Spinal cord (tissue), 10 donors: ENCODE data around the gene NFILZ. TPM values are rescaled to one million over a fixed set of nuclear protein-coding genes. Genes with fewer than 3 reads are reported as not detected.
A peak's percentile ranks its signal among the peaks of the same experiment; 100 is the strongest.

Experiments used
- DNase-seq, 6 donors: peaks; one replicate each; pipeline versions ENCODE4 v3.0.0 to v3.0.0-alpha.2; 2013 to 2015; ENCODE audit warnings: low spot score in 6 of 6, low read depth in 4 of 6
- H3K27ac ChIP-seq: one replicate; pipeline ENCODE4 v1.5.1; 2013; ENCODE audit warnings: low read depth, low read length, control low read depth
- H3K27me3 ChIP-seq: one replicate; pipeline ENCODE4 v1.6.1; 2013; ENCODE audit warnings: low read length; ENCODE audit not compliant: control insufficient read depth, insufficient read depth
- H3K36me3 ChIP-seq: one replicate; pipeline ENCODE4 v1.6.1; 2013; ENCODE audit warnings: low read length; ENCODE audit not compliant: control insufficient read depth, insufficient read depth
- H3K4me1 ChIP-seq: one replicate; pipeline ENCODE4 v1.6.1; 2013; ENCODE audit warnings: low read length; ENCODE audit not compliant: control insufficient read depth, insufficient read depth
- H3K4me3 ChIP-seq: one replicate; pipeline ENCODE4 v1.5.1; 2013; ENCODE audit warnings: low read depth, low read length, control low read depth
- H3K9me3 ChIP-seq: one replicate; pipeline ENCODE4 v1.6.1; 2013; ENCODE audit warnings: low read length; ENCODE audit not compliant: control insufficient read depth, insufficient read depth
- WGBS: methylation state at CpG from one replicate; pipeline ENCODE4 v1.1.5; 2013; ENCODE audit warnings: missing lambda C conversion rate; ENCODE audit not compliant: insufficient coverage; 5-methylcytosine and 5-hydroxymethylcytosine counted together
- polyA plus RNA-seq, 2 donors: library from polyadenylated mRNA; unstranded; fragments of 120-200 nt; gene quantifications; one replicate each; pipeline ENCODE4 v1.2.1, GENCODE V29; 2013; ENCODE audit not compliant: insufficient read length in 2 of 2
- total RNA-seq, 2 donors: library from RNA; depleted of rRNA in 1 of 2; stranded (reverse); fragments of 120-200 nt in 1 of 2; fragments of >200 nt in 1 of 2; gene quantifications; one replicate each; pipeline versions ENCODE4 v1.2.3 to v1.2.4, GENCODE V29; 2013 to 2014
- donor health status: healthy.

Gene NFILZ
- total and polyA plus RNA-seq, 4 donors, result not detected

- Histone ChIP-seq H3K4me3 (no peak overlapping the region), H3K4me1 (peaks cover 13% of the 10 kb centered on the region), H3K27me3 (no peaks in the 10 kb centered on the region), H3K9me3 (peaks cover 2% of the 10 kb centered on the region), H3K36me3 (no peaks in the 10 kb centered on the region), H3K27ac (peak overlapping the region; percentile 21)
- WGBS, result 9% methylated on average over 7 of the region's 8 CpGs
- peak in 1 of 6 donors; percentile 55 for DNase-seq
These were observed 9.5 kb downstream of the NFILZ start for GRCh38 chr19:8639821-8640401.

GRCh38 chr19:8640402-8641004 is 10.1 kb downstream of the NFILZ start:
- no peaks in the 10 kb centered on the region for H3K27me3 ChIP-seq
- peaks cover 2% of the 10 kb centered on the region for H3K9me3 ChIP-seq
- no peaks in the 10 kb centered on the region for H3K36me3 ChIP-seq
- no peak overlapping the region for H3K4me3 ChIP-seq
- peak in 1 of 6 donors; percentile 28 for DNase-seq
- WGBS, result 67% methylated on average over 8 of the region's 12 CpGs
- peaks cover 13% of the 10 kb centered on the region for H3K4me1 ChIP-seq
- no peak overlapping the region for H3K27ac ChIP-seq

DNA sequence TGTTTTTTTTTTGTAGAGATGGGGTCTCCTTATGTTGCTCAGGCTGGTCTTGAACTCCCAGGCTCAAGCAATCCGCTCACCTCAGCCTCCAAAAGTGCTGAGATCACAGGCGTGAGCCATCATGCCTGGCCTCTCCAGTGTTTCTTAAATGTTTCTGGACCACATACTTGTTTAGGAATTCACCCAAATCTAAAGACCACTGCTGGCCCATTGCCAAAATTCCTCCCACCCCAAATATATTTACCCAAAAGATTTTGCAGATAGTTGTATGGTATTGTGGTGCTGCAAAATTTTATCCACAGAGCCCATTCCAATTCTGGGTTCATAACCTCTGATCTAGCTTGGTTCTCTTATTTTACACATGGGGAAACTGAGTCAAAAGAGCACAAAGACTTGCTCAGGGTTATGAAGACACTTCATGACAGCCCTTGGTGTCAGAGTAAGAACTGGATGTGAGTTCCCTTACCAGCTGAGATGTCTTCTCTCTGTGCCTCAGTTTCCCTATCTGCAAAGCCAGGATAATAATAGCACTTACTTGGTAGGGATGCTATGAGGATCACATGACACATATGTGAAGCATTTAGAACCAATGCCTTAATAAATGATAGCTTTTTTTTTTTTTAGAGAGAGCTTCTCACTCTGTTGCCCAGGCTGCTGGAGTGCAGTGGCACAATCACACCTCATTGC is 10.9 kb downstream of the NFILZ start:
- Histone ChIP-seq H3K9me3 (peaks cover 2% of the 10 kb centered on the region), H3K27me3 (no peaks in the 10 kb centered on the region), H3K27ac (no peak overlapping the region), H3K4me3 (no peak overlapping the region), H3K36me3 (no peaks in the 10 kb centered on the region), H3K4me1 (peaks cover 13% of the 10 kb centered on the region)
- 88% methylated on average over 2 of the region's 2 CpGs for WGBS
- no peak for DNase-seq

- H3K9me3 ChIP-seq, result peaks cover 2% of the 10 kb centered on the region
- no peak overlapping the region for H3K4me3 ChIP-seq
- DNase-seq, result peak in 2 of 6 donors; percentile 59 to 69
- 73% methylated on average over 3 of the region's 4 CpGs for WGBS
- no peak overlapping the region for H3K27ac ChIP-seq
- no peaks in the 10 kb centered on the region for H3K27me3 ChIP-seq
- H3K4me1 ChIP-seq, result peaks cover 13% of the 10 kb centered on the region
- no peaks in the 10 kb centered on the region for H3K36me3 ChIP-seq
These were observed 11.6 kb downstream of the NFILZ start for GRCh38 chr19:8641908-8642547.

DNA sequence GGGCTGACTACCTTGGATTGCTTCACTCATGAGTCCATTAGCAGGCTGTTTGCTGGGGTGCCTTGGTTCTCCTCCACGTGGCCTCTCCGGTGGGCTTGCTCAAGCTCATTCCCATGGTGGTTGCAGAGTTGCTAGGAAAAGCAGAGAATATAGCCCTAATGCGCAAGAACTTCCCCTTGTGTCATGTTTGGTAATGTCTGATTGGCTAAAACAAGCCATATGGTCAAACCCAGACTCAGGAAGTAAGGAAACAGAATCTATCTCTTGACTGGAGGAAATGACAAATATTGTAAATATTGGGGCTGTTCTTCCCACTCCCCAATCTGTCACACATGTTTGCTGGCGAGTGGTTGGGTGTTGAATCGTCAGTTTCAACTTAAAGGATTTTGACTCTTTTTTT is 12.1 kb downstream of the NFILZ start:
- Histone ChIP-seq H3K27ac (no peak overlapping the region), H3K36me3 (no peaks in the 10 kb centered on the region), H3K4me3 (no peak overlapping the region), H3K27me3 (no peaks in the 10 kb centered on the region), H3K9me3 (peaks cover 2% of the 10 kb centered on the region), H3K4me1 (peaks cover 13% of the 10 kb centered on the region)
- DNase-seq, result no peak
- 70% methylated on average over 3 of the region's 5 CpGs for WGBS

DNA sequence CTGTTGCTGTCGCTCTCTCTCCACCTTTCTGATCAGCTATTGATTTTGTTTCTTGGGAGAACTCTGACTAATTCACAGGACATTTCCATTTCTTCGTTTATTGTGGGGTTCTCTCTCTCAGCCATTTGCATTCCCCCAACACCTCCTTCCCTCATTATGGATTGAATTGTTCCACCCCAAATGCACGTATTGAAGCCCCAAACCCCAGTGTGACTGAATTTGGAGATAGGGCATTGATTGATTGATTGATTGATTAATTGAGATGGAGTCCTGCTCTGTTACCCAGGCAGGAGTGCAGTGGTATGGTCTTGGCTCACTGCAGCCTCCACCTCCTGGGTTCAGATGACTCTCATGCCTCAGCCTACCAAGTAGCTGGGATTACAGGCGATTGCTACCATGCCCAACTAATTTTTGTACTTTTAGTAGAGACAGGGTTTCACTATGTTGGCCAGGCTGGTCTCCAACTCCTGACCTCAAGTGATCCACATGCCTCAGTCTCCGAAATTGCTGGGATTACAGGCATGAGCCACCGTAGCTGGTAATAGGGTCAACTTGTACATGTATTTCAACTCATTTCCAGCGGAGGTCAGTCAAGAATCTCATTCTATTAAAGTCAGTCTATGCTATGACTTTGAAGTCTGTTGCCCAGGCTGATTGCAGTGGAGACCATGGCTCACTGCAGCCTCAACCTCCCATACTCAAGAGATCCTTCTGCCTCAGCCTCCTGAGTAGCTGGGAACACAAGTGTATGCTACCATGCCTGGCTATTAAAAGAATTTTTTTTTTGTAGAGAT is 13.6 kb downstream of the NFILZ start:
- Histone ChIP-seq H3K27me3 (no peaks in the 10 kb centered on the region), H3K9me3 (peaks cover 2% of the 10 kb centered on the region), H3K4me1 (peaks cover 7% of the 10 kb centered on the region), H3K36me3 (no peaks in the 10 kb centered on the region), H3K27ac (no peak overlapping the region), H3K4me3 (no peak overlapping the region)
- DNase-seq, result no peak
- 50% methylated on average over 3 of the region's 7 CpGs for WGBS

GRCh38 chr19:8648240-8648639 is 17.8 kb downstream of the NFILZ start:
- DNase-seq, result no peak
- Histone ChIP-seq H3K27me3 (no peaks in the 10 kb centered on the region), H3K4me3 (no peak overlapping the region), H3K9me3 (no peaks in the 10 kb centered on the region), H3K27ac (no peak overlapping the region), H3K36me3 (no peaks in the 10 kb centered on the region), H3K4me1 (no peaks in the 10 kb centered on the region)
- WGBS, result no CpG with 5 or more reads among the region's 6 CpGs

DNA sequence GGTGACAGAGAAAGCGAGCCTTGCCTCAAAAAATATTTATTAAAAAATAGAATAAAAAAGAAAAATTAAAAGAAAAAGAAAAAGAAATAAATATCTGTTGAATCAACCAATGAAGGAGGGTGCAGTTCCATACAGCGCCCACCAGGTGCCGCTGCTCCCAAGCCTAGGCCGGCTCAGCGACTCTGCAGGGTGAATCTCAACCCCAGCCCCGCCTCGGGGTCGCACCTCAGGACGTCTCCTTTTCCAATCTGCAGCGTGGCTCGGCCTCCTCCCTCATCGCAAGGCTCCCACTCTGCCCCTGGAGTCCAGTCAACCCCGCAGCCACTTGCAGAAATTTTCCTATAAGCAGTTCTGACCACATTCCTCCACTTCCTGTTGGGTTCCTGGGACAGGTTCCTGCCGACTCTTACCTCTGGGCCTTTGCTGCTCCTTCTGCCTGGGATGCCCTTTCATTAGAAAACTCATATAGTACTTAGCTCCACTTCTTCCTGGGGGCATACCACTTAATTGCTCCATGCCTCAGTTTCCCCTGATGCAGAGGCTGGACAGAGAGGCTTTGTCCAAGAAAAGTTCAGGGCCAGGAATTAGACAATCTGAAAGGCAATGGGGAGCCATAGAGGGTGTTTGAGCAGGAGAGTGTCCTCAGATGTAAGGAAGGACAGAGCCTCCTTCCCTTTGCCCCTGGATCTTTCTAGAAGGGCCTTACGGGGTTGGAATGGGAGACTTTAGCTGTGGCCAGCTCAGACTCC is 24.3 kb downstream of the NFILZ start:
- DNase-seq, result peak in 3 of 6 donors; percentile 17 to 70 (median 56)
- no peaks in the 10 kb centered on the region for H3K36me3 ChIP-seq
- no peaks in the 10 kb centered on the region for H3K9me3 ChIP-seq
- no peaks in the 10 kb centered on the region for H3K27me3 ChIP-seq
- 6% methylated on average over 14 of the region's 15 CpGs for WGBS
- no peak overlapping the region for H3K27ac ChIP-seq
- peaks cover 8% of the 10 kb centered on the region for H3K4me1 ChIP-seq
- no peak overlapping the region for H3K4me3 ChIP-seq

DNA sequence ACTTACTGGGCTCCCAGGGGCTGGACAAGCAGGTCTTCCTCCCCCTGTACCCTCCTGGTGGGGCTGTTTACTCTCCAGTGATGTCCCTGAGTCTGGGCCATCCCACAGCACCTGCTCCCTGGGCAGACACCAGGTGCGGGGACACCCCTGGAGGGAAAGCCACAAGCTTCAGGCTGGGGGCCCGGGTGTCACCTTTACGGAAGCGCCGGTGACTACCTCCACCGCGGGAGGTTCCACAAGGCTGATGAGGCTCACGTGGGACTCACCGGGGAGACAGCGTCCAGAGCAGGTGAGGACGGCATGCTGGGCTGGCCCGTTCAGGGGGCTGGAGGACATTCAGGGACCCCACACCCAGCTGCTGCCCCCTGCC is 24.9 kb downstream of the NFILZ start:
- WGBS, result 84% methylated on average over 12 of the region's 12 CpGs
- Histone ChIP-seq H3K9me3 (no peaks in the 10 kb centered on the region), H3K4me3 (no peak overlapping the region), H3K4me1 (peaks cover 8% of the 10 kb centered on the region), H3K36me3 (no peaks in the 10 kb centered on the region), H3K27ac (no peak overlapping the region), H3K27me3 (no peaks in the 10 kb centered on the region)
- DNase-seq, result no peak
